Fibroblast of upper back skin (primary cell): Measurements from ENCODE around the gene SRRM5.
"Not testable (repeated sequence)": the region's sequence is repeated elsewhere in the genome, so short reads cannot be mapped to it uniquely, and the experiment has no call there.

Experiments
- DNase-seq: peaks from one replicate; pipeline ENCODE4 v3.0.0-alpha.2; 2013

SRRM5 gene

DNA sequence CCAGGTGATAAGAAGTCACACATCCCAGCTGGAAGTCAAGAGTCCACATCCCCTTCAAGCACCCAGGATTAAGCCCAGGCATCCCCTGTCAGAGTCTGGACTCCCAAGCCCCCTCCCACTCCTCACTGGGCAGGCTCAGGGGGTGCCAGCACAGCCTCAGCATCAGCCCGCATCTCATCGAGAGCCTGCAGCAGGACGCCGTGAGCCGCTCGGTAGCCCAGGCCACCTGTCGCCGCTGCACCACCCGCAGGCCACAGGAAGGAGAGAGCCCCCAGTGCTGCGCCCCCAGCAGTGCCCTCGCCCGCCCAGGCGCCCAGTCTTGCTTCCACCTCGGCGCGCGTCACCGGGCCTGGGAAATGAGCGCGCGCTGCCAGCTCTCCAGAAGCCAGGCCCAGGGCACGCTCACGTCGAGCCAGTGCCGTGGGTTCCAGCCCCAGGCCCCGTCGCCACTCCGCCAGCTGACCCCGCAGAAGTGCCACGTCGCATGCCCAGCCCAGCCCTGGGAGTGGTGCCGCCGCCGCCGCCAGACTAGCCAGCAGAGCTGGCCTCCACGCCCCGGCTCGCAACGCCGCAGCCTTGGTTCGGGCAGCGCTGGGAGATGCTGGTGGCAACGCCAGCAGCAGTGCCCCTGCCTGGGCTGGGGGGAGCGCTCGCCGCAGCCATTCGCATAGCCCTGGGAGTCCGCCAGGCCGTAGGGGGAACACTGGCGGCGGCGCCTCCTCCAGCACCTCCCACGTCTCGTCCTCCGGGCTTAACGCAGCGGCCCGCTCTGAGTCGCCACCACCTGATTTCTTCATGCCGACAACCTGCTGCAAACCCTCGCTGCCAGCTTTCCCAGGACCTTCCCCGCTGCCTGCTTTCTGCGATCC, 19.8 kb upstream of the SRRM5 start:
- no peak for DNase-seq

GRCh38 chr19:43592800-43593350, 19.0 kb upstream of the SRRM5 start:
- DNase-seq, result no peak

- DNase-seq, result no peak
Observed at GRCh38 chr19:43594081-43594697, 17.7 kb upstream of the SRRM5 start.

DNA sequence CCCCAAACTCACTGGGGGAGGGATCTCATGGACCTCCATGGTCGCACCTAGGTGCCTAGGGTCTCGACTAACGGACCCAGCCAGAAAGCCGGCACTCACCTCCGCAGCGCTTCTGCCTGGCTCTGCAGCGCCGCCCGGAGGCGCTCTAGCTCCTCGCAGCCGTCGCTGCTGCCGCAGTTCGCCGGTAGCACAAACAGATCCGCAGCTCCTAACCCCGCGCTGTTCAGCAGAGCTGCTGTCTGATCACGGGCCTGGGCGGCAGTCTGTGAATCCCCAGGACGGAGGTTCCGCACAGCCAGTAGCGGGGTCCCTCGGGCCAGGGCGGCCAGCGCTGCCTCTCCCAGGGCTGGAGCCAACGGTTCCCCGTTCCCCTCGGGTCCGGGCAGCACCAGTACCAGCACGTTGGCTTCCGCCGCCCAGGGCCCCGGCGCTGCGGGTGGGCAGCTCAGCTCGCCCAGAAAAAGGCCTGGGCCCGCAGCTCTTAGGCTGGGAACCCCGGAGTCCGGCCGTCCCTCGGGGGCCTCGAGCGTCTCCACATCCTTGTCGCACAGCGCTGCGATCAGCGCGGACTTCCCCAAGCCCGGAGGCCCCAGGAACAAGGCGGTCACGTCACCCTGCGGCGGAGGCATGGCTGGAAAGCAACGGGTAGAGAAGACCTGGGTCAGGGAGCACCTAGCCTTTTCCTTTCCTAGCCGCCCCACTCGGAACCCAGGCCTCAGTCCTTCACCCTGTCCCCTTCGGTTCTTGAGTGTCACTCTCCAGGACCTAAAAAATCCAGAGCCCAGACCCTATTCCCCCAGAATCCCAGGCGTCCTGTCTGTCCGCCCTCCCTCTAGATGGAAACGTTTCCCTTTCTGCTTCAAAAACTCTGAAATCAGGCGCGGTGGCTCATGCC, 16.9 kb upstream of the SRRM5 start:
- DNase-seq, result peak; percentile 33

- no peak for DNase-seq
Observed at GRCh38 chr19:43595605-43595998, 16.3 kb upstream of the SRRM5 start.

DNA sequence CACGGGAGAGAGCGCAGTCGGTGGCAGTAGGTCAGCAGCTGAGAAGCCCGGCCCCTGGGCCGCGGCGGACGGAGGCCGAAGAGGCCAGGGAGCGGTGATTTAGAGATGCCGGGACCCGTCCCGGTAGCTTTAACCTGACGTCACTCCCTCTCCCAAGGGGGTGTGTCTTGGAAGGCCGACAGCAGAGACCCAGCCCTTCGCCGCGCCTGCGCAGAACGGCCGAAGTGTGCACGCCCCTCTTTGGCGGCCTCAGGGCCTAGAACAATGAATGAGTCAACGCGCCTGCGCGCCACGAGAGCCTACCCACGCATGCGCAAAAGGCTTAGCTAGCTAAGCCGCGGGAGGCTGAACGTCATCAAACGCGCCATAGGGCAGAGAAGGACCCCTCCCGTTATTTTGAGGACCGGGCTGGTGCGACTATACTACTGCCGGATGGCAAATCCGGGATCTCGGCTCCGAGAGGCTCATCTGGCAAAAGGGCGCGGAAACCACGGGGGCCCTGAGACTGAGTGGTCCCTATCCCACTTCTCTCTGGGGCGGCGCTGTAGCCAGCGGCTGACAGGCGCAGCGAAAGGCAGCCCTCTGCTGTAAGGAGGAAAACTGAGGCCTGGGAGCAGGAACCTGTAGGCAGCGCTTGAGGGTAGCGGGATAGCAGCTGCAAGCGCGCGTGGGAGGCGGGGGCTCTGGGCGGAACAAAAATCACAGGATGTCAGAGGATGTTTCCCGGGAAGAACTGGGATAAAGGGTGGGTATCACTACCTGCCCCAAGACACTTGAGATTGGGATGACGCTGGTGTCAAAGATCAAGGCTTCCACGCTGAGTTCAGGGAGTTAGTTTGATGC, 15.7 kb upstream of the SRRM5 start, which contains the start of the genes IRGQ and ZNF576:
Gene IRGQ (minus strand): TSS at position 136 of the 843 bp plus-strand sequence. CDS start 796 bp downstream, outside the sequence.
Gene ZNF576 (plus strand): TSS at position 597 of the 843 bp plus-strand sequence. CDS start 514 bp downstream, outside the sequence.
- peak; percentile 99 for DNase-seq

GRCh38 chr19:43596842-43597461, 14.9 kb upstream of the SRRM5 start:
- DNase-seq, result no peak

GRCh38 chr19:43597876-43598275, 14.0 kb upstream of the SRRM5 start:
- no peak for DNase-seq

DNA sequence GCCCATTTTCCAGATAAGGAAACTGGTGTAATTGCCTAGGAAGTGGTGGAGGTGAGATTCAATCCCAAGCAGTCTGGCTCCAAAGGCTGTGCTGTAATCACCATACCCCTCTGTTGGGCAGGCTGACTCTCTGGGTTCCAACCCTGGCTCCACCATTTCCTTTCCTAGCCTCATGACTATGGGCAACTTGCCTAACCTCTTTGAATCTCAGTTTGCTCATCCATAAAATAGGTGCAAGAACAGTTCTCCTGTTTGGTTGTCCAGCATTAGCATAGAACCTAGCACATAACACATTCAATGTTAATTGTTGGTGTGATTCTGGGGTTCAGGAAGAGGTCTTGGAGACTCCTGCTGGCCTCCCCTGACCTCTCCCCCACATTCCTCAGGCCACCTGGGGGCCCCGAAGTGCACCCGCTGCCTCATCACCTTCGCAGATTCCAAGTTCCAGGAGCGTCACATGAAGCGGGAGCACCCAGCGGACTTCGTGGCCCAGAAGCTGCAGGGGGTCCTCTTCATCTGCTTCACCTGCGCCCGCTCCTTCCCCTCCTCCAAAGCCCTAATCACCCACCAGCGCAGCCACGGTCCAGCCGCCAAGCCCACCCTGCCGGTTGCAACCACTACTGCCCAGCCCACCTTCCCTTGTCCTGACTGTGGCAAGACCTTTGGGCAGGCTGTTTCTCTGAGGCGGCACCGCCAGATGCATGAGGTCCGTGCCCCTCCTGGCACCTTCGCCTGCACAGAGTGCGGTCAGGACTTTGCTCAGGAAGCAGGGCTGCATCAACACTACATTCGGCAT, 13.2 kb upstream of the SRRM5 start:
- no peak for DNase-seq

DNA sequence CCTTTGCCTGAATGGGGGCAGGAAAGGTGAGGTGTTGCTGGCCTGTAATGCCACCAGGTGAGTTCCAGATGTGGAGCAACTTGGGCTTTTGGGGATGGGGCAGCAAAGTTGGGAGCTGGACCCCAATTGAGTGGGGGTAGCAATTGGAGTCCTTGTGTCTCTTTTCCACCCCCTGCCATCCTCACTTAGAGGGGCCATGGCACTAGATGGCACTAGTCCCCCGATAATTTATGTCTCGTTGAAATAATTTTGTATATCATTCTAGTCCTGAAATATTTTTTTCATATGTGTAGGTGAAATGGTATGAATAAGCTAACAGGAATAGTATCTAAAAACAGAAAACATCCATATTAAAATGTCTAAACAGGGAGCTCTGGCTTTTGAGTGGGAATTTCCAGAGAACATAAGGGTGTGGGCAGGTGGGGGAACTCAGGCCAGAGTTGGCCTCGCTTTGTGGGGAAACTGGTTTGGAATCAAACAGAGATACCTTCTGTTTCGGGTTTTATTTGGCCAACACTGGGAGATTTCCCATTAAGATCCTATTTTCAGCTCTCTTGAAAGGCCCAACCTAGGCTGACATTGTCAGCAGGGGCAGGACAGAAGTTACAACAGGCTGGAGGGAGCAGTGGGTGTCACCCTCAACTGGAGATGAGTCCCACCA, 12.1 kb upstream of the SRRM5 start:
- DNase-seq, result no peak

GRCh38 chr19:43600326-43600725, 11.6 kb upstream of the SRRM5 start:
- DNase-seq, result not testable (repeated sequence)

GRCh38 chr19:43605875-43606568, 5.9 kb upstream of the SRRM5 start:
- DNase-seq, result no peak

GRCh38 chr19:43606569-43607229, 5.2 kb upstream of the SRRM5 start:
- no peak for DNase-seq

- no peak for DNase-seq
Observed at GRCh38 chr19:43607238-43608205, 4.4 kb upstream of the SRRM5 start.

GRCh38 chr19:43609872-43610271, 2.0 kb upstream of the SRRM5 start:
- no peak for DNase-seq

- DNase-seq, result no peak
Observed at GRCh38 chr19:43610493-43610892, 1.4 kb upstream of the SRRM5 start.

- DNase-seq, result no peak
Observed at GRCh38 chr19:43612374-43612773, 486 bp downstream of the SRRM5 start.
